ENCODE measurements around the gene CHD3.

Gene CHD3

DNA sequence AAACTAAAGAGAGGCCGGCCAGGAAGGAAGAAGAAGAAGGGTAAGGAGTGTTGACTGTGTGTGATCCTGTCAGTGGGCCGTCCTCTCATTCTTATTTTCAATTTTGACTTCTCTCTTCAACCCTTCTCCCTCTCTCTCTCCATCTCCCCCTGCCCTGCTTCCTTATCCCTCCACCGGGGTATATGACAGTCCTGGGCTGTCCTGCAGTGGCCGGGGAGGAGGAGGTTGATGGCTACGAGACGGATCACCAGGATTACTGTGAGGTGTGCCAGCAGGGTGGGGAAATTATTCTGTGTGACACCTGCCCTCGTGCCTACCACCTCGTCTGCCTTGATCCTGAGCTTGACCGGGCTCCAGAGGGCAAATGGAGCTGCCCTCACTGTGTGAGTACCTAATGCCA is 5.6 kb downstream of the CHD3 start:
- DNase-seq (ENCODE audit: low read depth): no peak

DNA sequence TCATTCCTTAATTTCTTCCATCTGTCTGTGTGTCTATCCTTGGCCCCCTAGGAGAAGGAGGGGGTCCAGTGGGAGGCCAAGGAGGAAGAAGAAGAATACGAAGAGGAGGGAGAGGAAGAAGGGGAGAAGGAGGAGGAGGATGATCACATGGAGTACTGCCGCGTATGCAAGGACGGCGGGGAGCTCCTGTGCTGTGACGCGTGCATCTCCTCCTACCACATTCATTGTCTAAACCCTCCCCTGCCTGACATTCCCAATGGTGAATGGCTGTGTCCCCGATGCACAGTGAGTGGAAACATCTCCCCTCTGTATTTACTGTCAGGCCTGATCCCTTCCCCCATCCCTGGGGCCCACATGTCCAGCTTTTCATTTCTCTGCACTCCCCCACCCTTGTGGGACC is 6.3 kb downstream of the CHD3 start:
- DNase-seq (ENCODE audit: low read depth): no peak

DNA sequence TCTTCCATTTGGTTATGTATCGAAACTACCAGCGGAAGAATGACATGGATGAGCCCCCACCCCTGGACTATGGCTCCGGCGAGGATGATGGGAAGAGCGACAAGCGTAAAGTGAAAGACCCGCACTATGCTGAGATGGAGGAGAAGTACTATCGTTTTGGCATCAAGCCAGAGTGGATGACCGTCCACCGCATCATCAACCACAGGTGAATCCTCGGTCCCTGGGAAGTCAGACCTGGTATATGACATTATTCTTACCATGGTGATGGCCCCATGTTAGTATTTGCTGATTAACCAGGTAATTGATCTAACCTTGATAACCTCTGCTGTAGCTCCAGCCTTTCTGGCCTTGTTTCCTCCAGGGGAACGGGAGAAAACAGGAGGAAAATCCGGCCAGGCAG is 8.5 kb downstream of the CHD3 start:
- no peak for DNase-seq (ENCODE audit: low read depth)

DNA sequence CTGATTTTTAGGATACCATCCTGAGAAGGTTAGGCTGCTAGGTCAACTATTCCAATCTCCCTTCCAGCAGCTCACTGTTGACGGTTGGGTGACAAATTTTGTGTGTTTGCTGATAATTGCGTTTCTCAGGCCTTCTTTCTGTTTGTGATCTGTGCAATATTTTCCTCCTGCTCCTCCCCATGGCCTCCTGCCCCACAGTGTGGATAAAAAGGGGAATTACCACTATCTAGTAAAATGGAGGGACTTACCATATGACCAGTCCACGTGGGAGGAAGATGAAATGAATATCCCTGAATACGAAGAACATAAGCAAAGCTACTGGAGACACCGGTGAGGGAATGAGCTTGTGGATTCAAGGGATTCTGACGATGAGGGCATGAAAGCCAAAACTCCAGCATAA is 9.2 kb downstream of the CHD3 start:
- DNase-seq (ENCODE audit: low read depth): no peak

DNA sequence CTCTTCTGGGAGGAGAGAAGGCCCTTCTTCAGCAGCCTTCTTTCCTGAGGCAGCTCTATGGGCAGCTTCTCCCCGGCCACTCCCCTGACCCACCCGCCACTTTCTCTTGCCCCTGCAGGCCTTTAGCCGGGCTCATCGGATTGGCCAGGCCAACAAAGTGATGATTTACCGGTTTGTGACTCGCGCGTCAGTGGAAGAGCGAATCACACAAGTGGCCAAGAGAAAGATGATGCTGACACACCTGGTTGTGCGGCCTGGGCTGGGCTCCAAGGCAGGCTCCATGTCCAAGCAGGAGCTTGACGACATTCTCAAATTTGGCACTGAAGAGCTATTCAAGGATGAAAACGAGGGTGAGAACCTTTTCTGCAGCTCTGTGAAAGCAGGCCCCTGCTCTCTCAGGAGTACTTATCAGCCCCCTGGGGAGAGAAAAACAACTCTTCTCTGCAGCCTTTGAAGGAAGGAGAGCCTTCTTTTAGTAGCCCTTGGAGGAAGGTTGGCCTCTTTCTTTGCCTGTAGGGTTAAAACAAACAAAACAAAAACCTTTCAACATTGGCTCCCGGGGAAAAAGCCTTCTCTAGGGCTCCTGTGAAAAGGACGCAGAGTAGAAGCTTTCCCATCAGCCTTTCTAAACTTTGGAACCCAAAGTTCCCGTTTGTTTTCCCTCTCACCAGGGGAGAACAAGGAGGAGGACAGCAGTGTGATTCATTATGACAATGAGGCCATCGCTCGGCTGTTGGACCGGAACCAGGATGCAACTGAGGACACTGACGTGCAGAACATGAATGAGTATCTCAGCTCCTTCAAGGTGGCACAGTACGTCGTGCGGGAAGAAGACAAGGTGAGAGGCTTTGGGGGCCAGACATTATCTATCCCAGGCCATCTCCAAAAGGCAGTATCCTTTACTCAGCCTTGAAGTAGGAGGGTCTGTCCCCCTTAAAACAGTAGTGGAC is 14.8 kb downstream of the CHD3 start:
- no peak for DNase-seq (ENCODE audit: low read depth)

DNA sequence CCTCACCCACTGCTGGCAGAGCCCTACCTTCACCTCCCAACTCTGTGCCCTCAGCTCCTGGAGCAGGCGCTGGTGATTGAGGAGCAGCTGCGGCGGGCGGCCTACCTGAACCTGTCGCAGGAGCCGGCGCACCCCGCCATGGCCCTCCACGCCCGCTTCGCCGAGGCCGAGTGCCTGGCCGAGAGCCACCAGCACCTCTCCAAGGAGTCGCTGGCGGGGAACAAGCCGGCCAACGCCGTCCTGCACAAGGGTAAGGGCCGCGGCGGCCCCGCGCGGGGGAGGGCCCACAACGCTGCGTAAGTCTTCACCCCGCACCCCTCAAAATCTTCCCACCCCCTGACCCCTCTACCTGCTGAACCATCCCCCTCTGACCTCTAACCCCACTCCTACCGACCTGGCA is 20.5 kb downstream of the CHD3 start:
- no peak for DNase-seq (ENCODE audit: low read depth)

DNA sequence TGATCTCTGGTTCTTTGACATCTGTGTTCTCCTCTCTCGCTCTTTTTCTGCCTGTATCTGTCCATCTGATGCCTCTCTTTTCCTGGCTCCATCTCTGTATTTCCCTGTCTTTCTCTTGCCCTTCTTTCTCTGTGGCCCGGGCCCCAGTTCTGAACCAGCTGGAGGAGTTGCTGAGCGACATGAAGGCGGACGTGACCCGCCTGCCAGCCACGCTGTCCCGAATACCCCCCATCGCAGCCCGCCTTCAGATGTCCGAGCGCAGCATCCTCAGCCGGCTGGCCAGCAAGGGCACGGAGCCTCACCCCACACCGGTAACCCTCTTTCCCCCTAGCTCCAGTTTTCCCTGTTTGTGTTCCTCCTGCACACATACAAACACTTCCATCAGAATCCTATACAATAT is 21.7 kb downstream of the CHD3 start:
- no peak for DNase-seq (ENCODE audit: low read depth)

DNA sequence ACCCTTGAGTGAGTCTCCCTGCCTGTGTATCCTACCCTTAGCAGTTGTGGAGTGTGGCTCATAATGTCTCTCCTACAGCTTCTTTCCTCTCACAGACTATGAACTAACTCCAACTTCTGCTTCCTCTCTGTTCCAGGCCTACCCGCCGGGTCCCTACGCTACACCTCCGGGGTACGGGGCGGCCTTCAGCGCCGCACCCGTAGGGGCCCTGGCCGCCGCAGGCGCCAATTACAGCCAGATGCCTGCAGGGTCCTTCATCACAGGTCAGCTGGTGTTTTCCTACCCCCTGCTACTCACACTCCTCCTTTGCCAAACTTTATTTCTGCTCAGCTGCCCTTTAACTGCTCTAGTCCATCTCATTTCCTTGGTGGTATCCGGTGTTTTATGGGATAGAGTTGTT is 22.1 kb downstream of the CHD3 start:
- no peak for DNase-seq (ENCODE audit: low read depth)

DNA sequence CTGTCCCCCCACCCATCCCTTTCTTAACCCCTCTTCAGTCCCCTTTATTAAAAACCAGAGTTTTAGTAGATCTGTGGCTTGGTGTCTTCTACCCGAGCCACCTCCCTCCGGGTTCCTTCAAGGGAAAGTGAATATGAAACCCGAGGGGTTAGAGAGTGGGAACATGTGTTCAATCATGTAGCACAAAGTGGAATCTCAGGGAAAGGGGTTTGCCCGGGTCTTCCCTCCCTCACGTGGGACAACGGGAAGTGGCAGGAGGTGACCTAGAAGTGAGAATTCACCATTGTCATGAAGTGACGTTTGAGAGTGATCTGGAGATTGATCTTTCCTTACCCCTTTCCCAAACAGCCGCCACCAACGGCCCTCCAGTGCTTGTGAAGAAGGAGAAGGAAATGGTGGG is 22.5 kb downstream of the CHD3 start:
- no peak for DNase-seq (ENCODE audit: low read depth)

DNA sequence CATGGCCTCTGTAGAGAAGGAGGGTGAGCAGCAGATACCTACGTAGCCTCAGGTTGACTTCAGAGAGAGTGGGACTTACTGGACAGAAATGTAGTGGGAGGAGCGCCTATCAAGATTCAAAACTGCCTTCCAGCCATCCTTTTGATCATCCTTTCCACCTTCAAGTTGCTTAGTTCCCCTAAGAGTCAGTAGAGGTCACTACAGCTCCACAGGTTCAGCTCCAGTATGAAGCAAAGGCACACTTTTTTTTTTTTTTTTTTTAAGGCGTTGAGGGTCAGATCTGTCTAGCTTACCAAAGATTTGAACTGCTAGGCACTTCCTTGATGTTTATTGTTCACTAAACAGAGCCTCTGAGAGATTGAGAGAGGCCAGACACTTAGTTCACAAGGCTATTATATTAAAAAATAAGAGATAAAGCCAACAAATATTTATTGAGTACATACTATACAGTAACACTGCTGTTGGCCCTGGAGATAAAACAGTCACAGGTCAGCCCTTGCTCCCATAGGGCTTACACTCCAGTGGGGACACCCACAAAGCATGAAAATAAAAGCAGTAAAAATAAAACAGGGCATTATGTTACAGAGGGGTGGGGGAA is 24.4 kb downstream of the CHD3 start:
- no peak for DNase-seq (ENCODE audit: low read depth)

DNA sequence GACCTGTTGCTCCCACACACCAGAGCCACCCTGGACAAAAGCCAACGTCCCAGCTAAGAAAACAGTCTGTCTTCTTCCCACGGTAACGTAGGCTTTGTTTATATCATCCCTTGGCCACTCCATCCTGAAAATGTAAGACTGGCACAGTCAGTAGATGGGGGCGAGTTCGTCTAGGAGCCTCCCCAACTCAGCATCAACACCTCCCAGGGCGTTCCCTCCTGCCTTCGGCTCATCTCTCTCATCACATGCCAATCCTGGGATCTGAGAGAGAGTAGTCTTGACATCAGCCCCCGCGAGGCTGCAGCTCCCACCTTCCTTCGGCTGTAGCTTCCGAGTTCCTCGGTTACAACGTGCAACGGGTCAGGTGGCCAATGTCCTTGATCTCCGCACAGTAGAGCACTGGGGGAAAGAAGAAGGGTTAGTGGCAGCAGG is 26.6 kb downstream of the CHD3 start:
- DNase-seq (ENCODE audit: low read depth): no peak

DNA sequence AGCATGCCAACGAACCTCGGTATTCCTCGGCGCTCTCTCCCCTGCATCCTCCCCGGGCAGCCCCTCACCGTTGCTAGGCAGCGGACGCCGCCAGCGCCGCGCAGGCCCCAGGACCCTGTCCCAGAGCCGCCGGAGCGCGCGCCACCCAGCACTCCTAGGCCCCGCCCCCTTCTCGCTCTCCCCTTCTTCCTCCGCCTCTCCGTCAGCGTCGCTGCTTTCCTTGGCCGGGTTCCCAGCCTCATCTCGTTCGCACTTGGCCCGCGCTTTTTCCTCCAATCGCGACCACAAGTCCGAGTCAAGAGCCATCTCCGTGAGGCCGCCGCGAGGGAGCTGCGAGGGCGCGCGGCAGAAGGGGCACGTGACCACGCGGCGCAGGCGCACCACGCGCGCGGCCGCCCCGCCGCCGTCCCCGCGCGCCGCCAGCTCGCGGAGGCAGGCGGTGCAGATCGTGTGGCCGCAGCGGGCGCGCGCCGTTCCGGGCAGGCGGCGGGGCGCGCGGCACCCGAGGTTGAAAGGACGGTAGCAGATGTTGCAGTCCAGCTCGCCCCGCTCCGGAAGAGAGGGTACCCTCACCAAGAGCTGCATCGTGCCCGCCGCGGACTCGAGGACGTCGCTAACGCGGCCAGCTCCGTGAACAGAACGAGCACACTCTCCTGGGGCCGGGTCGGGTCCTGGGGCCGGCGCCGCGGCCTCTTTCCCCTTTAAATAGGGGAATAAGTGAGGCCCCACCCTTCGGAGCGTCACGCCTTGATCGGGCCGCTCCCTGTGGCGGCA is 27.2 kb downstream of the CHD3 start, which contains the start of gene RNF227:
TSS of gene RNF227 (minus strand) at position 679 of the 774 bp plus-strand sequence. CDS start at position 585, 94 bp downstream.
- no peak for DNase-seq (ENCODE audit: low read depth)

DNA sequence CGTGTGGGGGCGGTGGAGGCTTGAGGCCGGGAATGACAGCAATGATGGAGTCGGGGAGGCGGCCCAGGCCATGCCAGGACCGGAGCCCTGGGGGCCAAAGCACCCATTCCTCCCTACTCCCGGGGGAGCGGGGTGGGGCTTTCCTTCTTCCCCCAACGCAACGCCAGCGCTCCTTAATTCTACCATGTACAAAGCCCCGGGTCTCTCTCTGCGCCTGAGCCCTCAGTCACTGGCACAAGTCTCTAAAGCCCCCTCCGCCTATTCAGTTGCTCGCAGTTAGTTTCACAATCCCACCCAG is 27.7 kb downstream of the CHD3 start:
- DNase-seq (ENCODE audit: low read depth): no peak

DNA sequence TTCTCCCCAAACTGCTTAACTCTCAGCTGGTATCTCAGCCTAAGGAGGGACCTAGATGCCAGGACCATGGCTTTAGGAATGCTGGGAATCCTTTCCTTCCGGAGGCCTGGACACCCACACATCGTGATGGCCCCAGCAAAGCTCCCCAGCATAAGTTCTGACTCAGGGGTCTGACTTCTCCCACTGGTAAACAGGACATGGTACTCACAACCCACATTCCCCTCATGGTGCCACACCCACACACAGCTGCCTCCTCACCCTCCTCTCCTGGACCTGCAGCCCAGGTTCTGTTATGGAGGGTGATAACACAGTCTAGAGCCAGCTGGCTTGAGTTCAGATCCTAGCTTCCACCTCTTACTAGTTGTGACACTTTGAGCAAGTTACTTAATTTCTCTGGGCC is 28.2 kb downstream of the CHD3 start:
- no peak for DNase-seq (ENCODE audit: low read depth)

DNA sequence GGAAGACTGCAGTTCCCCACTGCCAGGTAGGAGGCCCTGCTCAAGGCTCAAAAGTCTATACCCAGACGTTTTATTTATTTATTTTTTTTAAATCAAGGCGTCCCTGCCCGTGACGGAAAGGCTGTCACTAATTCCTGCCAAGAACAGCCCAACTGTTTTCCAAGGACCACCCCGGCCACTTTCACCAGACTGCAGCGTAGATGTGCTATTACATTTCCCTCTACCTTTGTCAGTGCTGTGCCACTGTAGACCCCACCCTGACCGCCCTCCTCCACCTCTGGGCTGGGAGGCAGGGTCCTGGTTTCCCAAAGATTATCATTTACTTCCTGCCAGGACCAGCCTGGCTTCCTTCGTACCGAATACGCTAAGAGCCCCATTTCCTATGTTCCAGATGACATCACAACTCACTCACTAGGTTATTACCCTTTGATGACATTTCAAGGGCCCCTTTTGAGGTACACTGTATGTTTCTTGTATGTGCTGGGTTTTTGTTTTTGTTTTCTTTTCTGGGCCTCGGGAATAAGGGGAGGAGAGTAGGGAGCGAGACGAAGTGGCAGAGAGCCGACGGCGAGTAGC is 33.8 kb downstream of the CHD3 start:
- no peak for DNase-seq (ENCODE audit: low read depth)

DNA sequence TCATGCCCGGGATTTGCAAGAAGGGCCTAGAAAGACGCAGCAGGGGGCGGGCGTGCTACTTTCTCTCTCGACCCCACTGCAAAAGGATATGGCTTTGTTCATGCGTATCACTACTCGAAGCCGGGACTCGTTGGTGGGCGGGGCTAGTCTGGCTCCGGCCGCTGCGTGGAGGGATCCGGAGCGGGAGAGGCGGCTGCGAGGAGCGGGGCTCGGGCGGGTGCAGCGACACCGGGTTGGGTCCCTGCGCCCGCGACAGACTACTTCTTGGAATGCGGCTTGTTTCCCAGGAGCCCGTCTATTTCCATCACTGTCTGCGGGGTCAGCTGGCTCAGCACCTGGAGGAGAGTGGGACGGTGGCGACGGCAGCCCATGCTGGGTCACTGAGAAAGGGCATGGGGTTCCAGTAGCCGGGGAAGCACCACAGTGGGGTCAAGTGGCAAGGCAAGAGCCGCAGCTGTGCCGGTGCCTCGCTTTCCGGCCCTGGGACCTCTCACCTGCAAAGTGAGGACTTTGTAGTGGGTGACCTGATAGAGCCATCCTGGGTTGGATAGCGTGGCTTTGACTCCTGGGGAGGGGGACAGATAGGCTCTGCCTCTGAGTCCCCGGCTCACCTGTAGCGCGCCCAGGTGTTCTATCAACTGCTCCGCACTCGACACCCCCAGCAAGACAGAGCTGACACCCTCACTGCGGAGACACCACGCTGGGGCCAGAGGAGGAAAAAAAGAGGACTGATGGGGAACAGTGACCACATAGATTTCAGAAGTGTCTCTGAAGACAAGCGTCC is 34.4 kb downstream of the CHD3 start:
- DNase-seq (ENCODE audit: low read depth): no peak

DNA sequence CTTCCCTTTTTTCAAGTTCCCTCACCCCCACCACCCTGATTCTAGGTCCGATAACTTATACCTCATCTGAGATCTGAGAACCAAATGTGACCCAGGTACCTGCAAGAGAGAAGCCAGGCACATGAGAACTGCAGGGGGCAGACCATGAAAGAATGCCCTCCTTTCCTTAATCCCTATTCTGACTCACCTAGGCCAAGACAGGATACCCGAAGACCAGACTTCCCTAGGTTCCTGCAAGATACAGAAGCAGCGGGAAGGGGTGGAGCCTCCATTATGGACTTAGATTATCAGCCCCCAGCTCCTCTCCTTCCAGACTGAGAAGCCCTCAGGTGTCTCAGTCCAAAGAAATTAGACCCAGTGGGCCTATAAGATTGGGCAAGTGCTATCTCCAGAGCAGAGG is 39.0 kb downstream of the CHD3 start:
- no peak for DNase-seq (ENCODE audit: low read depth)

DNA sequence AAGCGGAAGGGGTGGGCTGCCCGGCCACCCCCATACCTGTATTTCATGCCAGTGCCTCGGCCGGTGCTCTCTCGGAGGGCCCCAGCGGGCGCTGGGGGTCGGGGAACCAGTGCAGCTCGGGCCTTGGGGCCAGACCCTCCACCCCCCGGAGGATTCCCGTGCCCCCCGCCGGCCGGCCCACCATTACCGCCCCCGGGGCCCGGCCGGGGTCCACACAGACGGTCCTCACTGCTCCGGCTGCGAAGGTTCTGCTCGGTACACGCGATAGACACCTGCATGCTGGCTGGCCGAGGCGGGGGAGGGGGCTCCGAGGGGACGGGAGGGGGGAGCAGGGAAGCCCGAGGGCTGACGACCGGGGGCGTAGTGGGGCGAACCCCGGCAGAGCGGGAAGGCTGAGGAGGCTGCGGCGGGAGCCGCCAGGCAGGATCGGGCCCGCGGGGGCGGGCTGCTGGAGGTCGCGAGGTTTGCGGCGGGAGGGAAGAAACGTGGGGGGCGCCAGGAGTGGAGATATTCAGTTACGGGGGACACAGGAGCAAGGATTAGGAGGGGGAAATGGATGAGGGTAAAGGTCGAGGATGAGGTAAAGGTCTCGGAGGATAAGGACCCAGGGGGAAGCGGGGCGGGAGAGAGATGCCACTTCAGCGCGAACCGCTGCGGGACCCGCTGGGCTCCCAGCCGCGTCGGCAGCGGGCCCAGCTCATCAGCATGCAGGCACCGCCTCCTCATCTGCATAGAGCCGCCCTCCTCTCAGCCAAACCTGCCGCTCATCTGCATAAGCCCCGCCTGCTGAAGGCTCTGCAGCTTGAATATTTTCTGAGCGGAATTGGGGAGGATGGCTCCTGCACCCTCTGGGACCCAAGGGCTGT is 40.8 kb downstream of the CHD3 start, which contains the start of gene KCNAB3:
TSS of gene KCNAB3 (minus strand) at position 699 of the 866 bp plus-strand sequence. CDS start at position 278, 421 bp downstream.
- no peak for DNase-seq (ENCODE audit: low read depth)

DNA sequence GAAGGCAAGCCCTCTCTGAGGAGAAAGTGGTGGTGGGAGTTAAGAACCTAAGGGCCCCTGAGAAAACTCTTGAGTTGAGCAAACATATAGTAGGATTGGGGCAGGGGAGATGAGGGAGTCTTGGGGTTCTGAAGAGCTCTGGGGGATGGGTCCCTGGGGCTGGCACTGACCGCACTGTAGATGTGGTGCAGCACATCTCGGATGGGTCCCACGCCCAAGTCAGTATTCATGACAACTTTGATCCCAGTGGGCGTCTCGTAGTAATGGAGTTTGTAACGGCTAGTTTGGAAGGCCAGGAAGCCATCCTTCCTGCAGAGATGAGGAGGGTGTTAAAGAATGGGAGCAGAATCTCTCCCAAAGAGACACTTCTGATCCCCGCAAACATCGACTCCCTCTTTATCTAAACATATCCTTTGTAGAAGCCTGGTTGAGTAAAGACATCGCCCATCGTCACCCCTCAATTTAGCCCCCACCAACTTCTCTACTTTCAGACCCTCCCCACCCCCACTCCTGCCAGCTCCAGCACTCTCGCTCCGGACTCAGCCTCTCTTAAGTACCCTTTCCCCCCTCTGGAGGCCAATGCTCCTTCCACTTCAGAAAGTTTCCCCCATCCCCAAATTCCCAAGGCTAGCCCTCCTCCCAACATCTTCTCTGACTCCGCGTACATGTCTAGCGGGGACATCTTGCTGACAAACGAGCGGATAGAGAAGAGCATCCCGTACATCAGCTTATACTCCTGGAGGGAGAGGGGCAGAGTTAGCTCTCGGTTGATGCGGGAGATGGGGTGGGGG is 42.4 kb downstream of the CHD3 start:
- no peak for DNase-seq (ENCODE audit: low read depth)
